GM23338 (cell line): Measurements from ENCODE around the gene TAOK1.
"Not testable (repeated sequence)": the region's sequence is repeated elsewhere in the genome, so short reads cannot be mapped to it uniquely, and the experiment has no call there.

ENCODE experiments used
- CREB1 ChIP-seq: fragments of 250-450 bp; sonication (Bioruptor Pico); IDR thresholded peaks from 2 replicates; pipeline ENCODE4 v1.5.0; 2020; ENCODE audit warnings: low read depth, mild to moderate bottlenecking, moderate library complexity
- CTCF ChIP-seq, 2 experiments: fragments of 200-600 bp in 1 of 2; sonication (generic) in 1 of 2; conservative IDR thresholded peaks; 2 replicates each; pipeline versions ENCODE4 v1.5.1 to v1.6.1; 2016 to 2017; ENCODE audit warnings: antibody characterized with exemption in 2 of 2, low read depth in 2 of 2, mild to moderate bottlenecking in 2 of 2, moderate library complexity in 1 of 2
- ETS1 ChIP-seq: IDR thresholded peaks from 2 replicates; pipeline ENCODE4 v1.6.1; 2016; ENCODE audit warnings: antibody characterized with exemption
- EZH2 ChIP-seq: fragments of 200-600 bp; sonication (generic); IDR thresholded peaks from one replicate; pipeline ENCODE4 v1.8.0; 2017; ENCODE audit warnings: antibody characterized with exemption, mild to moderate bottlenecking, low read depth; ENCODE audit not compliant: unreplicated experiment
- EZH2phosphoT487 ChIP-seq: fragments of 200-600 bp; sonication (generic); IDR thresholded peaks from one replicate; pipeline ENCODE4 v1.8.1; 2018; ENCODE audit warnings: antibody characterized with exemption; ENCODE audit not compliant: unreplicated experiment
- JUNB ChIP-seq: IDR thresholded peaks from one replicate; pipeline ENCODE4 v1.6.1; 2016; ENCODE audit warnings: antibody characterized with exemption; ENCODE audit not compliant: unreplicated experiment
- NANOG ChIP-seq: IDR thresholded peaks from 2 replicates; pipeline ENCODE4 v1.6.1; 2016; ENCODE audit warnings: antibody characterized with exemption, borderline replicate concordance
- POLR2AphosphoS5 ChIP-seq: IDR thresholded peaks from 2 replicates; pipeline ENCODE4 v1.6.1; 2016; ENCODE audit warnings: antibody characterized with exemption, low read depth
- REST ChIP-seq: IDR thresholded peaks from one replicate; pipeline ENCODE4 v1.6.1; 2018; ENCODE audit warnings: antibody characterized with exemption; ENCODE audit not compliant: unreplicated experiment
- STAT1 ChIP-seq: IDR thresholded peaks from one replicate; pipeline ENCODE4 v1.6.1; 2016; ENCODE audit warnings: antibody characterized with exemption; ENCODE audit not compliant: unreplicated experiment
- ZNF114 ChIP-seq: fragments of 250-450 bp; sonication (Bioruptor Pico); IDR thresholded peaks from 2 replicates; pipeline ENCODE4 v1.5.0; 2020; ENCODE audit warnings: mild to moderate bottlenecking, moderate library complexity
- ZNF462 ChIP-seq: fragments of 250-450 bp; sonication (Bioruptor Pico); IDR thresholded peaks from 2 replicates; pipeline ENCODE4 v1.5.0; 2020; ENCODE audit warnings: mild to moderate bottlenecking, moderate library complexity

- not testable (repeated sequence) for TF ChIP-seq POLR2AphosphoS5; CTCF (conservative IDR thresholded peaks at IDR 0.05; ENCODE audit: low read depth in 2 of 2); ZNF114 (CRISPR knock-in tag); JUNB; REST; EZH2phosphoT487; CREB1 (CRISPR knock-in tag); EZH2; ZNF462 (CRISPR knock-in tag); STAT1; NANOG; ETS1
Measured at GRCh38 chr17:29558139-29558538, 168.0 kb downstream of the TAOK1 start.
